IMR-90 (cell line): ENCODE data around the gene CAPN2.

Source experiments
- CTCF ChIP-seq: conservative IDR thresholded peaks from 2 replicates; pipeline ENCODE4 v1.5.1; 2012; ENCODE audit warnings: mild to moderate bottlenecking, low read depth, low read length, improper control_type of control experiment
- FOS ChIP-seq: fragments of 150-350 bp; IDR thresholded peaks from 2 replicates; pipeline ENCODE4 v1.6.1; 2016; ENCODE audit warnings: low read depth, low read length
- POLR2A ChIP-seq: IDR thresholded peaks from 2 replicates; pipeline ENCODE4 v1.6.1; 2012; ENCODE audit warnings: mild to moderate bottlenecking, low read depth, low read length
- RAD21 ChIP-seq: IDR thresholded peaks from 2 replicates; pipeline ENCODE4 v1.6.1; 2012; ENCODE audit warnings: low read length, improper control_type of control experiment

- TF ChIP-seq CTCF = no peak
- TF ChIP-seq RAD21 = no peak
- TF ChIP-seq FOS = no peak
- no peak for TF ChIP-seq POLR2A
Observed at GRCh38 chr1:223763881-223764280, 51.5 kb downstream of the CAPN2 start.
